ACC112 (cell line): Measurements from ENCODE around the gene SYNE1.

Experiments
- H2AFZ ChIP-seq: fragments of 200-600 bp; sonication (generic); one replicate; pipeline ENCODE4 v1.6.0; 2017; ENCODE audit warnings: antibody characterized with exemption, low read length; ENCODE audit not compliant: unreplicated experiment
- H3K27ac ChIP-seq: fragments of 200-600 bp; sonication (generic); 2 replicates; pipeline ENCODE4 v1.5.1; 2014; ENCODE audit warnings: low read depth, mild to moderate bottlenecking, antibody characterized with exemption, low read length, moderate library complexity
- H3K27me3 ChIP-seq: fragments of 200-600 bp; sonication (generic); 2 replicates; pipeline ENCODE4 v1.6.1; 2014; ENCODE audit warnings: mild to moderate bottlenecking, antibody characterized with exemption, low read length, moderate library complexity, mixed read lengths; ENCODE audit not compliant: insufficient read depth
- H3K36me3 ChIP-seq: fragments of 200-600 bp; sonication (generic); 2 replicates; pipeline ENCODE4 v1.6.1; 2016; ENCODE audit warnings: mild to moderate bottlenecking, antibody characterized with exemption, low read length, moderate library complexity, mixed read lengths; ENCODE audit not compliant: insufficient read depth
- H3K4me1 ChIP-seq: fragments of 200-600 bp; sonication (generic); one replicate; pipeline ENCODE4 v1.6.1; 2016; ENCODE audit warnings: low read length, mixed read lengths; ENCODE audit not compliant: insufficient read depth, unreplicated experiment, control insufficient read depth
- H3K4me3 ChIP-seq: fragments of 200-600 bp; sonication (generic); 2 replicates; pipeline ENCODE4 v1.5.1; 2014; ENCODE audit warnings: mild to moderate bottlenecking, low read depth, low read length
- H3K79me2 ChIP-seq: fragments of 200-600 bp; sonication (generic); one replicate; pipeline ENCODE4 v1.6.0; 2016; ENCODE audit warnings: low read length; ENCODE audit not compliant: control insufficient read depth, unreplicated experiment, insufficient read depth

The SYNE1 gene

DNA sequence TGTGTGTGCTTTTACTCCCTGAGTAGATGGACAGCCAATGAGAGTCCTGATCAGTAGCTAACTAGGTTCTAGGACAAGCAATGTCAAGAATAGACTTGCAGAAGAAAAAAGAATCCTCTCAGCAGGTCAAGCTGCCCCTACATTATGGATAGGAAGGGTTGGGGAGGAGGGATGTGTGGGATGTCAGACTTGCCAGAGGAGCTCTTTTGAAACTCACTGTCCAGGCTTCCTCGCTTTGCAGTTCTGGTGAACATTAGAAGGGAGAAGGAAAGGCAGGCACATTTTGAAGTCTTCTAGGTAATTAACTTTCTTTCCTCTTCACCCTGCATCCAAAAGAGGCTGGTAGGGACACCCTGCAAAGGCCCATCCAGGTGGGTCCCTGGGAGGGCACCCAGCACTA is 48.7 kb downstream of the SYNE1 start:
- H3K4me3 ChIP-seq = no peak overlapping the region
- H3K4me1 ChIP-seq = no peaks in the 10 kb centered on the region
- H3K27ac ChIP-seq = no peak overlapping the region
- no peaks in the 10 kb centered on the region for H3K36me3 ChIP-seq
- H3K27me3 ChIP-seq = no peaks in the 10 kb centered on the region
- no peak overlapping the region for H2AFZ ChIP-seq
- H3K79me2 ChIP-seq = no peaks in the 10 kb centered on the region

DNA sequence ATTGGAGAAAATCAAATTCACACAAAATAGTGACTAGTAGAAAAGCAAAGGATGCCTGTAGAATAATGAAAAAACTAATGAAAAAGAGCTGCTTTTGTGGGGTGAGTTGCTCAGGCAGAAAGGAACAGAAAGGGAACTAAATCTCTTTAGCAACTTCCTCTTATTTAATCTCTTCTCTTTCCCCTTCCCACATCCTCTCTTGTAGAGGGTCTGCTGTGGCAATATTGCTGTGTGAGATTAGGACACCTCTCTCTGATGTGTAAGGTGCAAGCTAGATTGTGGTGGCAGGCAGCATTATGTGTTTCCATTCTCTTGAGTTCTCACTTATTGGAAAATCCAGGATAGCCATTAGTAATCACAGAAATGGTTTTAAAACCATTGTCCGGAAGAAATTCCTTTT is 49.7 kb downstream of the SYNE1 start:
- H3K4me1 ChIP-seq = no peaks in the 10 kb centered on the region
- H3K79me2 ChIP-seq = no peaks in the 10 kb centered on the region
- H2AFZ ChIP-seq = no peak overlapping the region
- no peaks in the 10 kb centered on the region for H3K36me3 ChIP-seq
- no peak overlapping the region for H3K27ac ChIP-seq
- H3K4me3 ChIP-seq = no peak overlapping the region
- H3K27me3 ChIP-seq = no peaks in the 10 kb centered on the region

GRCh38 chr6:152585236-152585635 is 51.9 kb downstream of the SYNE1 start:
- Histone ChIP-seq H3K4me1 (no peaks in the 10 kb centered on the region), H3K27me3 (no peaks in the 10 kb centered on the region), H3K27ac (no peak overlapping the region), H3K36me3 (no peaks in the 10 kb centered on the region), H3K79me2 (no peaks in the 10 kb centered on the region), H3K4me3 (no peak overlapping the region), H2AFZ (no peak overlapping the region)

GRCh38 chr6:152583888-152584287 is 53.3 kb downstream of the SYNE1 start:
- Histone ChIP-seq H2AFZ (no peak overlapping the region), H3K27ac (no peak overlapping the region), H3K27me3 (no peaks in the 10 kb centered on the region), H3K79me2 (no peaks in the 10 kb centered on the region), H3K4me1 (no peaks in the 10 kb centered on the region), H3K36me3 (no peaks in the 10 kb centered on the region), H3K4me3 (no peak overlapping the region)

DNA sequence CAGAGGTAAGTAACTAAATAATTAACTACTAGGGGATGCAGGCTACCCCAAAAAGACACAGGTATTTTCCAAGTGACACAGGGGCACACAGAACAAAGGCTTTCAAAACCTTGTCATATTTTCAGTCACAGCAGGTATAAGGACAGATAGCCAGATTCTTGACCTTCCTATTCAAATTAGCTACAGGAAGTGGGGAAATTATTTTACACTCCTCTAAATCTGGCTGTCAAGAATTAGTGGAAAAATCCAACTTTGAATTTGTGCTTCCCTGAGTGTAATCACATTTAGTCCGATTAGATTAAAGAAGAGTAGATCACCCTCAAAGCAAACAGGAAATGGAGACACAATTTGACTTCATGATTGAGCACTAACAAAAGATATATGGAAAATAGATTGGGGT is 60.6 kb downstream of the SYNE1 start:
- Histone ChIP-seq H3K27ac (peak overlapping the region; percentile 30; the same call in 1 of the 2 replicates), H3K4me3 (no peak overlapping the region), H3K36me3 (no peaks in the 10 kb centered on the region), H3K4me1 (peaks cover 28% of the 10 kb centered on the region), H3K79me2 (no peaks in the 10 kb centered on the region), H2AFZ (peak overlapping the region; percentile 64), H3K27me3 (no peaks in the 10 kb centered on the region)

- Histone ChIP-seq H3K27ac (peak overlapping the region; percentile 30; the same call in 1 of the 2 replicates), H3K27me3 (no peaks in the 10 kb centered on the region)
Measured at GRCh38 chr6:152575621-152576150, 61.5 kb downstream of the SYNE1 start.

GRCh38 chr6:152575161-152575560 is 62.0 kb downstream of the SYNE1 start:
- H3K27ac ChIP-seq = no peak overlapping the region
- H3K4me1 ChIP-seq = peaks cover 31% of the 10 kb centered on the region
- H2AFZ ChIP-seq = no peak overlapping the region
- no peaks in the 10 kb centered on the region for H3K27me3 ChIP-seq
- H3K79me2 ChIP-seq = no peaks in the 10 kb centered on the region
- H3K36me3 ChIP-seq = no peaks in the 10 kb centered on the region
- no peak overlapping the region for H3K4me3 ChIP-seq

More at GRCh38 chr6:152575621-152576150, 61.5 kb downstream of the SYNE1 start:
- Histone ChIP-seq H3K4me1 (peaks cover 31% of the 10 kb centered on the region), H3K79me2 (no peaks in the 10 kb centered on the region), H3K36me3 (no peaks in the 10 kb centered on the region), H2AFZ (no peak overlapping the region), H3K4me3 (no peak overlapping the region)

DNA sequence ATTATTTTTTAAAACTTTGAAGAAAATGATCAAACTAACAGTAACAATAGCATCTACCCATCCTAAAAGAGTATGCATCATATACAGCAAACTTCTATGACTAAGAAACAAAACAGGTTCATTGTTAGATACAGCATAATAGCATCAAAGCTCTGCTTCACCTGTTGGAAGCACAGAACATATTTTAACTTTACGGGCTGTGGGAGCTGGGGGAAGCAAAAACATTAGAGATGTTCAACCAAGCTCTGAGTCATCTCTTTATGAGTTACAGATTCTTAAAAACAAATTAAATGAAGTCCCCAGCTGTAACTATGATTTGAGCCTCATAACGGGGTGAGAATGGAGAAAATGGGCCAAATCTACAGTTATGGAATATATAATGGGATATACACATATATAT is 63.4 kb downstream of the SYNE1 start:
- Histone ChIP-seq H3K36me3 (no peaks in the 10 kb centered on the region), H3K79me2 (no peaks in the 10 kb centered on the region), H3K4me1 (peaks cover 31% of the 10 kb centered on the region), H2AFZ (no peak overlapping the region), H3K27me3 (no peaks in the 10 kb centered on the region), H3K4me3 (no peak overlapping the region), H3K27ac (no peak overlapping the region)

GRCh38 chr6:152572338-152573088 is 64.6 kb downstream of the SYNE1 start:
- Histone ChIP-seq H3K4me3 (no peak overlapping the region), H3K4me1 (peaks cover 31% of the 10 kb centered on the region), H2AFZ (no peak overlapping the region)

GRCh38 chr6:152571943-152572337 is 65.2 kb downstream of the SYNE1 start:
- Histone ChIP-seq H3K79me2 (no peaks in the 10 kb centered on the region), H3K36me3 (no peaks in the 10 kb centered on the region), H3K27me3 (no peaks in the 10 kb centered on the region), H3K4me3 (no peak overlapping the region), H3K27ac (no peak overlapping the region), H2AFZ (no peak overlapping the region), H3K4me1 (peaks cover 31% of the 10 kb centered on the region)

More at GRCh38 chr6:152572338-152573088, 64.6 kb downstream of the SYNE1 start:
- Histone ChIP-seq H3K36me3 (no peaks in the 10 kb centered on the region), H3K27ac (no peak overlapping the region), H3K79me2 (no peaks in the 10 kb centered on the region), H3K27me3 (no peaks in the 10 kb centered on the region)

GRCh38 chr6:152571089-152571488 is 66.1 kb downstream of the SYNE1 start:
- H3K4me3 ChIP-seq = no peak overlapping the region
- H3K79me2 ChIP-seq = no peaks in the 10 kb centered on the region
- H3K27me3 ChIP-seq = no peaks in the 10 kb centered on the region
- peaks cover 23% of the 10 kb centered on the region for H3K4me1 ChIP-seq
- no peak overlapping the region for H3K27ac ChIP-seq
- no peak overlapping the region for H2AFZ ChIP-seq
- H3K36me3 ChIP-seq = no peaks in the 10 kb centered on the region
